HG02798 (cell line): ENCODE results near the gene TNIP3.

Experiments used
- ATAC-seq: cut with Tn5 transposase; IDR thresholded peaks from one replicate; pipeline ENCODE4 v1.9.1; 2021; ENCODE audit warnings: mild to moderate bottlenecking; ENCODE audit not compliant: unreplicated experiment, poor library complexity

Gene TNIP3

GRCh38 chr4:121094297-121094966, 69.7 kb downstream of the TNIP3 start:
- no peak for ATAC-seq

DNA sequence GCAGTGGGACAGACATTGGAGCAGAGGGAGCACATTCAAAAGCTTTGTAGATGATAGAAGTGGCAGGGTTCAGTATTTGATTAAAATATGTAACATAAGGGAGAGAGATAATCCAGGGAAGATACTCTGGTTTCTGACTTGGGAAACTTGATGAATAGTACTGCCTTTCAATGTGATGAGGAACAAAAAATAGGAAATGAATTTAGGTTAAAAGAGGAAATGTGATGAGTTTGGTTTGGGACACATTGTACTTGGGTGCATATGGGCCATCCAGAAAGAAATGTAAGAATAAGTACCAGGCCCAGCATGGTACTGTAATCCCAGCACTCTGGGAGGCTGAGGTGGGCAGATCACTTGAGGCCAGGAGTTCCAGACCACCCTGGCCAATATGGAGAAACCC, 70.9 kb downstream of the TNIP3 start:
- ATAC-seq = no peak

DNA sequence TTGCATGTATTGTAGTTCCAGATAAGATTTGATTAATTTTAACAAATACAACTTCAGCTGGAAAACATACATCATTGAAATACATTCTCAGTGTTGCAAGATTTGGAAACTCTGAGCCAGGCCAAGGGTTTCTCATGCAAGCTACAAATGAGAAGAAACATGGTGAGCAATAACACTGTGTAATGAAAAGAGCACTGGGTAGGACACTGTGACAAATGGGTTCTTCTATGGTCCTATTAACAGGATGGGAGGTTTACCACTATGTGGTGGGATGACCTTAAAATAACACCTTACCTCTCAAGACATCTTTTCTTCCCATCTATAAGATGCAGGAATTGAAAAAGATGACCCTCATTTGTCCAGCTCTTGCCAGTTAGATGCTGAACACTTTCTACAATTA, 72.2 kb downstream of the TNIP3 start:
- ATAC-seq = no peak

GRCh38 chr4:121088867-121089266, 75.3 kb downstream of the TNIP3 start:
- no peak for ATAC-seq
